B cell (primary cell): ENCODE measurements around the gene SLC7A6. TPM values are rescaled to one million over a fixed set of nuclear protein-coding genes. Genes with fewer than 3 reads are reported as not detected.

Experiments used
- ATAC-seq: fragments of 200-7000 bp; cut with Tn5 transposase; one replicate; pipeline ENCODE4 v1.10.0; 2021; ENCODE audit warnings: low read depth, mild to moderate bottlenecking, moderate number of reproducible peaks, moderate library complexity
- CTCF ChIA-PET: fragments of 350-600 bp; sonication (Branson Sonifier 250); formaldehyde crosslinking; loops from one replicate; lab custom pipeline; 2021; ENCODE audit warnings: antibody characterized with exemption, inconsistent platforms; lab: Charles Lee
- POLR2A ChIA-PET: fragments of 350-600 bp; sonication (Branson Sonifier 250); formaldehyde crosslinking; loops from one replicate; lab custom pipeline; 2021; ENCODE audit warnings: antibody characterized with exemption; lab: Charles Lee
- DNase-seq: peaks from one replicate; pipeline ENCODE4 v3.0.0; 2013
- H2AFZ ChIP-seq: 2 replicates; pipeline ENCODE4 v1.6.1; 2012; ENCODE audit warnings: mild to moderate bottlenecking, low read depth, low read length; ENCODE audit not compliant: insufficient read depth, poor library complexity, severe bottlenecking
- H3K27ac ChIP-seq, 2 donors: 1 replicate in 1 of 2; 2 replicates in 1 of 2; pipeline ENCODE4 v1.5.1; 2012 to 2013; ENCODE audit warnings: low read length in 2 of 2, mild to moderate bottlenecking in 2 of 2, moderate library complexity in 1 of 2
- H3K27me3 ChIP-seq, 4 experiments: fragments of 200-600 bp in 1 of 4; sonication (generic) in 1 of 4; replicated peaks in 1 of 4; 1 replicate in 2 of 4; 2 replicates in 2 of 4; pipeline versions ENCODE4 v1.6.1 to v1.7.0; 2013 to 2016; ENCODE audit warnings: low read length in 3 of 4, mild to moderate bottlenecking in 2 of 4, mixed read lengths in 1 of 4, moderate library complexity in 1 of 4; ENCODE audit not compliant: insufficient read depth in 4 of 4, control insufficient read depth in 3 of 4; ENCODE audit errors: control extremely low read depth in 1 of 4
- H3K36me3 ChIP-seq, 2 experiments: replicated peaks in 1 of 2; 1 replicate in 1 of 2; 2 replicates in 1 of 2; pipeline versions ENCODE4 v1.6.1 to v1.7.1; 2013; ENCODE audit warnings: low read length in 1 of 2; ENCODE audit not compliant: insufficient read depth in 2 of 2, control insufficient read depth in 1 of 2; ENCODE audit errors: control extremely low read depth in 1 of 2, extremely low read depth in 1 of 2
- H3K4me1 ChIP-seq, 2 donors: fragments of 200-600 bp in 1 of 2; sonication (generic) in 1 of 2; 1 replicate in 1 of 2; 2 replicates in 1 of 2; pipeline versions ENCODE4 v1.5.1 to v1.6.1; 2013 to 2017; ENCODE audit warnings: low read length in 2 of 2; ENCODE audit not compliant: control insufficient read depth in 2 of 2, insufficient read depth in 2 of 2
- H3K4me2 ChIP-seq: replicated peaks from 2 replicates; pipeline ENCODE3; 2012; ENCODE audit warnings: mild to moderate bottlenecking, low read depth, low read length; ENCODE audit not compliant: poor library complexity, severe bottlenecking
- H3K4me3 ChIP-seq, 5 experiments: fragments of 200-600 bp in 1 of 5; sonication (generic) in 1 of 5; 1 replicate in 3 of 5; 2 replicates in 2 of 5; pipeline versions ENCODE4 v1.5.1 to v1.7.0; 2011 to 2016; ENCODE audit warnings: low read length in 4 of 5, mild to moderate bottlenecking in 4 of 5, low read depth in 2 of 5, control low read depth in 1 of 5, moderate library complexity in 1 of 5; ENCODE audit not compliant: insufficient read depth in 1 of 5; ENCODE audit errors: control extremely low read depth in 1 of 5, extremely low read depth in 1 of 5
- H3K79me2 ChIP-seq: fragments of 200-600 bp; sonication (generic); one replicate; pipeline ENCODE4 v1.6.0; 2016; ENCODE audit warnings: low read length; ENCODE audit not compliant: control insufficient read depth, insufficient read depth
- H3K9ac ChIP-seq: fragments of 200-600 bp; sonication (generic); 2 replicates; pipeline ENCODE4 v1.6.1; 2017; ENCODE audit warnings: mild to moderate bottlenecking, low read length, moderate library complexity
- H3K9me3 ChIP-seq, 3 donors: one replicate each; pipeline versions ENCODE4 v1.6.1 to v1.7.1; 2013; ENCODE audit warnings: low read length in 2 of 3; ENCODE audit not compliant: control insufficient read depth in 2 of 3, insufficient read depth in 1 of 3; ENCODE audit errors: control extremely low read depth in 1 of 3
- H4K20me1 ChIP-seq: 2 replicates; pipeline ENCODE4 v1.6.0; 2012; ENCODE audit warnings: mild to moderate bottlenecking, low read length; ENCODE audit not compliant: insufficient read depth, control insufficient read depth, poor library complexity, severe bottlenecking
- H3K27ac Mint-ChIP-seq: one replicate; pipeline ENCODE4 v1.8.0; 2021; ENCODE audit warnings: mixed read lengths
- H3K27me3 Mint-ChIP-seq: one replicate; pipeline ENCODE4 v1.8.0; 2021; ENCODE audit warnings: mixed read lengths
- H3K4me1 Mint-ChIP-seq: one replicate; pipeline ENCODE4 v1.8.0; 2021; ENCODE audit warnings: mixed read lengths
- H3K4me3 Mint-ChIP-seq: one replicate; pipeline ENCODE4 v1.8.0; 2021; ENCODE audit warnings: mixed read lengths
- H3K9me3 Mint-ChIP-seq: one replicate; pipeline ENCODE4 v1.8.0; 2022; ENCODE audit warnings: mixed read lengths; ENCODE audit not compliant: insufficient read depth
- CTCF ChIP-seq: fragments of 200-600 bp; IDR thresholded peaks from one replicate; pipeline ENCODE4 v1.8.0; 2022; ENCODE audit warnings: antibody characterized with exemption, mild to moderate bottlenecking
- EZH2 ChIP-seq: IDR thresholded peaks from 2 replicates; pipeline ENCODE4 v1.6.1; 2012; ENCODE audit warnings: borderline replicate concordance, low read depth, mild to moderate bottlenecking, moderate library complexity, low read length; ENCODE audit not compliant: insufficient read depth, poor library complexity, severe bottlenecking
- WGBS: methylation state at CpG from one replicate; pipeline ENCODE4 v1.1.5; 2013; ENCODE audit warnings: missing lambda C conversion rate; ENCODE audit not compliant: insufficient coverage; 5-methylcytosine and 5-hydroxymethylcytosine counted together
- intact Hi-C: fragments of 100-400 bp; cut with micrococcal nuclease; formaldehyde crosslinking; loops from one replicate; pipeline ENCODE4 v1.10.0; 2022
- polyA plus RNA-seq: library from polyadenylated mRNA; depleted of rRNA; stranded (reverse); fragments of >200 nt; gene quantifications from 2 replicates; pipeline ENCODE4 v1.2.3, GENCODE V29; 2012
- total RNA-seq, 2 donors: library from RNA; stranded (reverse); fragments of 120-200 nt in 1 of 2; gene quantifications; 1 replicate in 1 of 2; 2 replicates in 1 of 2; pipeline versions ENCODE4 v1.2.3 to v1.2.4, GENCODE V29; 2013 to 2022

Gene SLC7A6
- total and polyA plus RNA-seq, 2 donors (not counting 1 experiment from before 2014, with no cell fraction given): 73.8 to 85.1 TPM

GRCh38 chr16:68228652-68229051 lies 35.7 kb upstream of the SLC7A6 start:
- ATAC-seq (no peak), DNase-seq (no peak)
- Histone ChIP-seq H3K4me3 (no peak overlapping the region), H3K27ac (peak overlapping the region in 1 of 2 donors; percentile 61), H2AFZ (no peak overlapping the region), H3K4me1 (peaks cover 24 to 27% of the 10 kb centered on the region in 2 donors), H3K9me3 (no peaks in the 10 kb centered on the region), H3K9ac (no peak overlapping the region), H3K36me3 (peaks cover 18 to 33% of the 10 kb centered on the region in 2 experiments), H3K4me2 (no peak overlapping the region), H3K27me3 (no peaks in the 10 kb centered on the region), H4K20me1 (peaks cover 32% of the 10 kb centered on the region), H3K79me2 (peaks cover 16% of the 10 kb centered on the region)
- Mint-ChIP-seq H3K4me3 (no peak overlapping the region), H3K4me1 (peaks cover 44% of the 10 kb centered on the region), H3K27ac (peak overlapping the region; percentile 68), H3K9me3 (no peaks in the 10 kb centered on the region), H3K27me3 (no peaks in the 10 kb centered on the region)
- intact Hi-C loops: loop anchor here (1.0 to 10.0 kb wide), 4 partner anchors 134 to 345 kb away; partner anchors contain the start of gene SLC12A4
- TF ChIP-seq EZH2 (no peak), CTCF (no peak)
- CTCF ChIA-PET: interaction anchor here (0.8 to 7.1 kb wide), 30 partner anchors 9 to 1275 kb away, joined by 3 to 62 read pairs (median 4); partner anchors contain the start of genes CTCF, DDX28, DUS2 and NFATC3
- POLR2A ChIA-PET: interaction anchor here (0.6 kb wide), 1 partner anchor 230 kb away, joined by 5 read pairs; no protein-coding TSS in a partner anchor
- 86% methylated on average over 1 of the region's 3 CpGs for WGBS
